ENCODE measurements around the gene VGLL2.
"Not testable (repeated sequence)": the region's sequence is repeated elsewhere in the genome, so short reads cannot be mapped to it uniquely, and the experiment has no call there.

VGLL2 gene

DNA sequence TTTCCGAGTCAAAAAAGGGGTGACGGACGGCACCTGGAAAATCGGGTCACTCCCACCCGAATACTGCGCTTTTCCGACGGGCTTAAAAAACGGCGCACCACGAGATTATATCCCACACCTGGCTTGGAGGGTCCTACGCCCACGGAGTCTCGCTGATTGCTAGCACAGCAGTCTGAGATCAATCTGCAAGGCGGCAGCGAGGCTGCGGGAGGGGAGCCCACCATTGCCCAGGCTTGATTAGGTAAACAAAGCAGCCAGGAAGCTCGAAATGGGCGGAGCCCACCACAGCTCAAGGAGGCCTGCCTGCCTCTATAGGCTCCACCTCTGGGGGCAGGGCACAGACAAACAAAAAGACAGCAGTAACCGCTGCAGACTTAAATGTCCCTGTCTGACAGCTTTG, 20.4 kb upstream of the VGLL2 start:
- not testable (repeated sequence) for H3K9me3 ChIP-seq (replicated peaks; ENCODE audit: low read length); H3K36me3 ChIP-seq (ENCODE audit: insufficient read depth, low read length); H3K4me3 ChIP-seq (ENCODE audit: low read length); H3K4me1 ChIP-seq (ENCODE audit: control insufficient read depth, insufficient read depth, low read length); H3K27me3 ChIP-seq (ENCODE audit: control insufficient read depth, insufficient read depth, low read length); H3K9ac ChIP-seq (ENCODE audit: low read depth, low read length); H3K4me2 ChIP-seq (ENCODE audit: low read length)

DNA sequence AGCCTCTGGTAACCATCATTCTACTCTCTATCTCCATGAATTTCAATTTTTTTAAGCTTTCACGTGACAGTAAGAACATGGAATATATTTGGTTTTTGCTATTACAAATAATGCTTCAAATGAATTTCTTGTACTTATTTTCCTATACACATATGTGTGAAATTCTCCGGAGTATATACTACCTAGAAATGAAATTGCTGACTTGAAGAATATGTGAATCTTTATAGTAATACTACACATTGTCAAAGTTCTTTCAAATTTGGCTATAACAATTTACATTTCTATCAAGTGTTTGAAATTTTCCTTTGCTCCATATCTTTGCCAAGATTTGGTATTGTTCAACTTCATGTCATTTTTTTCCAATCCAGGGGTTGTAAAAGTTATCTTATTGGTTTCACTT, 11.6 kb upstream of the VGLL2 start:
- no peaks in the 10 kb centered on the region for H3K4me1 ChIP-seq (ENCODE audit: control insufficient read depth, insufficient read depth, low read length)
- H3K36me3 ChIP-seq (ENCODE audit: insufficient read depth, low read length) = no peaks in the 10 kb centered on the region
- H3K4me3 ChIP-seq (ENCODE audit: low read length) = no peak overlapping the region
- no peak overlapping the region for H3K9ac ChIP-seq (ENCODE audit: low read depth, low read length)
- no peaks in the 10 kb centered on the region for H3K27me3 ChIP-seq (ENCODE audit: control insufficient read depth, insufficient read depth, low read length)
- H3K9me3 ChIP-seq (replicated peaks; ENCODE audit: low read length) = no peaks in the 10 kb centered on the region
- H3K4me2 ChIP-seq (ENCODE audit: low read length) = no peak overlapping the region

DNA sequence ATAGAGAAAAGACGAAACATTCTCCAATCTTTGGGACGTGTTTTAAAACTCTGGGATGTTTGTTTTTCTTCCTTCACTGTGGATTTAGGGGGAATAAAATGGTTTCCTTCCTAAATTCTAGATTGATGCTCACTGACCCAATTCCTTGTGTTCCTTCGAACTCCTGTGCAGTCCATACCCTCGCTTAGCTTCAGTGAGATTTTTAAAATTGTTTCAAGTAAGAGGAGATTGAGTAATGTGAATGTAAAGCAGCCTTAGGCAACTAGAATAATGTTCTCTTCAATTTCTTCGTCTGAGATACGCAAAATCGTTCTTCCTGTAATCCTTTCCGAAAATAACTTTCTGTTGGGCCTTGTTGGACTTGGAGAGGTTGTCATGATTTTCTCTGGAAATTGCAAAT, 2.6 kb upstream of the VGLL2 start:
- H3K9ac ChIP-seq (ENCODE audit: low read depth, low read length) = no peak overlapping the region
- H3K4me1 ChIP-seq (ENCODE audit: control insufficient read depth, insufficient read depth, low read length) = peaks cover 15% of the 10 kb centered on the region
- no peak overlapping the region for H3K4me3 ChIP-seq (ENCODE audit: low read length)
- H3K27me3 ChIP-seq (ENCODE audit: control insufficient read depth, insufficient read depth, low read length) = peaks cover 55% of the 10 kb centered on the region
- no peak overlapping the region for H3K4me2 ChIP-seq (ENCODE audit: low read length)
- H3K9me3 ChIP-seq (replicated peaks; ENCODE audit: low read length) = no peaks in the 10 kb centered on the region
- H3K36me3 ChIP-seq (ENCODE audit: insufficient read depth, low read length) = no peaks in the 10 kb centered on the region

DNA sequence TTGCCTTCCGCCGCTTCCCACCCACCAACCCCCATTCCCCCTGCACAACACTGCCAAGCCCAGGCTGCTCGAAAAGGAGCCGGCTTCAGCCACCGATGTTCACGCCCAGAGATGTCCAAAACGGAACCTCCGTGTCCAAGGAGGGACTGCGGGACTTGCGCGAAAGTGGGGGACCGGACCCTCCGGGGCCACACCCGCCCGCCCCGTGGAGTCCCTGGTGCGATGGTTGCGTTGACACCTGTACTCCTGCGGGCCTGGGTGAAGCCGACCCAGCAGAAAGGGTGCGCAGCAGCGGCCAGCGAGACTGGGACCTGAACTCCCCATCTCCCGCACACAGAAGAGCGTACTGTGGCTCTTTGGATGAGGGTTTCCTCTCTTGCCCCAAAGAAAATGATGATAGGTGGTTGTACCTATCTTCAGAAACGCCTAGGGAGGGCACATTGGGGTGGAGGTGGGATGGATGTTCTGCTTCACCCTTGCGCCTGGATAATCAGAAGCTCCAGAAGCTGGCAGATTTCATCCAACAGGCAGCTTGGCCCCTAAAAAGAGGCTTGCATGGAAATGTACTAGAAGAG, 1.9 kb upstream of the VGLL2 start:
- H3K9ac ChIP-seq (ENCODE audit: low read depth, low read length) = no peak overlapping the region
- no peak overlapping the region for H3K4me3 ChIP-seq (ENCODE audit: low read length)
- no peaks in the 10 kb centered on the region for H3K9me3 ChIP-seq (replicated peaks; ENCODE audit: low read length)
- peaks cover 61% of the 10 kb centered on the region for H3K27me3 ChIP-seq (ENCODE audit: control insufficient read depth, insufficient read depth, low read length)
- H3K4me2 ChIP-seq (ENCODE audit: low read length) = no peak overlapping the region
- H3K36me3 ChIP-seq (ENCODE audit: insufficient read depth, low read length) = no peaks in the 10 kb centered on the region
- H3K4me1 ChIP-seq (ENCODE audit: control insufficient read depth, insufficient read depth, low read length) = peaks cover 15% of the 10 kb centered on the region

DNA sequence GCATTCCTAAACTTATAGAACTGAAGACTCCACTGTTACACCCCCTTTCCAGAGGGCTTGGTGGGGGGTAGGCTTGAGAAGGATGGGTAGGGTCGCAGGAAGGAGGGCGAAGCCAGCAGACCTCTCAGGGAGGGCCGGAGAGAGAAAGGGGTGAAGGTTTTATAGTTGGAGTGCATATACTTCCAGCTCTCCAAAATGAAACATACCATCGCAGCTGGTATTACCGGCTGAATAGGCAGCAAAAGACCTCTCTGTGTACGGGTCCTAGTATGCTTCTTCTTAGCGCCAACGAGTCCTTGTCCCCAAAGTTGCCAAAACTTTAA, 1.0 kb upstream of the VGLL2 start:
- Histone ChIP-seq H3K36me3 (ENCODE audit: insufficient read depth, low read length) (no peaks in the 10 kb centered on the region), H3K4me2 (ENCODE audit: low read length) (peak overlapping the region; percentile 96), H3K4me1 (ENCODE audit: control insufficient read depth, insufficient read depth, low read length) (peaks cover 15% of the 10 kb centered on the region), H3K9me3 (replicated peaks; ENCODE audit: low read length) (no peaks in the 10 kb centered on the region), H3K4me3 (ENCODE audit: low read length) (peak overlapping the region; percentile 76), H3K27me3 (ENCODE audit: control insufficient read depth, insufficient read depth, low read length) (peaks cover 70% of the 10 kb centered on the region), H3K9ac (ENCODE audit: low read depth, low read length) (peak overlapping the region; percentile 52)

DNA sequence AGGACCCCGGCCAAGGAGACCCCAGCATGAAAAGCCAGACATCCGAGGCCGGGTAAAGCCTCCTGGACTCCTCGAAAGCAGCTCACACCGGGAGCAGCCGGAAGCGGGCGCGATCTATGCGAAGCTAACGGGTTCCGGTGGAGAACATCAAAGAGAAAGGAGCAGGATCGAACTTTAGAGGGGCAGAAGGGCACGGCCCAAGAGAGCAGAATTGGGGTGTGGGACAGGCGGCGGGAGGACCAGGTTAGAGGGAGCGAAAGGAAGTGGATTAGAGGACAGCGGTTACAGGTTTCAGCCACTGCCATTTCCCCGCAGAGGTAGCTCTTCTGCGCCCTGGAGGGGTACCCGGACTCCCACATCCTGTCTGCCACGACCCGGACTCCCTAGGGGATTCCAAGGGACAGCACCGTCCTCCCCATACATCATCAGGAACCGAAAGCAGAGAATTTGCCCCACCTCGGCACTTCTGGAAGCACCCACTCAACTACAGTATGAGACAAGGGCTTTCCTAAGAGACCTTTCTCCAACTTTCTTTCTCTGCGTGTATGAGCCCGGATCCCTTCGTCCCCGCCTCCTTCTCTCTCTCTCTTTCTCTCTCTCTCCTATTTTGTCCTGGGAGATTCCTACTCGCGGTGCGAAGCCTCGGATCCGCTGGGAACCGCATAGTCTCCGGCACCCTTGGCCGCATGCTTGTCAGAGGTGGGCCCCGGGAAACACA, 507 bp upstream of the VGLL2 start:
- Histone ChIP-seq H3K4me1 (ENCODE audit: control insufficient read depth, insufficient read depth, low read length) (peaks cover 15% of the 10 kb centered on the region), H3K36me3 (ENCODE audit: insufficient read depth, low read length) (no peaks in the 10 kb centered on the region), H3K9me3 (replicated peaks; ENCODE audit: low read length) (no peaks in the 10 kb centered on the region), H3K9ac (ENCODE audit: low read depth, low read length) (peak overlapping the region; percentile 52), H3K4me2 (ENCODE audit: low read length) (peak overlapping the region; percentile 96), H3K4me3 (ENCODE audit: low read length) (peak overlapping the region; percentile 76), H3K27me3 (ENCODE audit: control insufficient read depth, insufficient read depth, low read length) (peaks cover 75% of the 10 kb centered on the region)

DNA sequence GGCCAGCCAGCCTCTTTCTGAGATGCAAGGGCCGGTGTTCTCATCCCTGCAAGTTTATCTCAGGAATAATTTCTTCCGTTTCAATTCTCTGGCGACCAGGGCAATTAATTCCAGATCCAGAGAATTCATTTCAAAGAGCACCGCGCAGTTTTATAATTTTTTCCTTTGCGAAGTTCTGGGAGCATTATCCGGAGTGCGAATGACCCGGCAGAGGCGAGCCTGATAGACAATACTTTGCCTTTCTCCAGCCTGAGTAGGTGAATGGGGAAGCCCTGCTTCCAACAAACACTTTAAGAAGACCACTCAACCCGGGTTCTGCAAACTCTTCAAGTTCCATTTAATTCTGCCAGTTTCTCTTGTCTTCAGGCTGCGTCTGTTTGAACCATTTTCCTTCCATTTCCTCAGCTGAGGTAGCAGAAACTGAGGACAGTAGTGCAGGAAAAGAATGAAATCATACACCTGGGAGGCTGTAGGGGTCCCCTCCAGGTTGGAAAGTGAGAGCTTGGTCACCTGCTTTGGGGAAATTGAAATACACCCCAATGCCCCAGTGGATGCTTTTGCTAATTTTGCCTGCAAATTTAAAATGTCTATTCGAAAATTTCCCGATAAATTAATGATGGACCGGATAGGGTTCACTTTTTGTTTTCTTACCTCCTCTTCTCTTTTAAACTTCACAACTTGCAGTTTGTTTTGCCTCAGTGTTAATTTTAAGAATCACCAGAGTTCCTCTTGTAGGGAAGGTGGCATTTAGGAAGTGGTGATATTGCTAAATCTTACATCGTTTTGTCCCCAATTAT, 1.1 kb downstream of the VGLL2 start:
- Histone ChIP-seq H3K27me3 (ENCODE audit: control insufficient read depth, insufficient read depth, low read length) (peaks cover 74% of the 10 kb centered on the region), H3K4me1 (ENCODE audit: control insufficient read depth, insufficient read depth, low read length) (peaks cover 18% of the 10 kb centered on the region), H3K4me3 (ENCODE audit: low read length) (peak overlapping the region; percentile 76), H3K9me3 (replicated peaks; ENCODE audit: low read length) (no peaks in the 10 kb centered on the region), H3K9ac (ENCODE audit: low read depth, low read length) (peak overlapping the region; percentile 52), H3K36me3 (ENCODE audit: insufficient read depth, low read length) (no peaks in the 10 kb centered on the region), H3K4me2 (ENCODE audit: low read length) (peak overlapping the region; percentile 96)

DNA sequence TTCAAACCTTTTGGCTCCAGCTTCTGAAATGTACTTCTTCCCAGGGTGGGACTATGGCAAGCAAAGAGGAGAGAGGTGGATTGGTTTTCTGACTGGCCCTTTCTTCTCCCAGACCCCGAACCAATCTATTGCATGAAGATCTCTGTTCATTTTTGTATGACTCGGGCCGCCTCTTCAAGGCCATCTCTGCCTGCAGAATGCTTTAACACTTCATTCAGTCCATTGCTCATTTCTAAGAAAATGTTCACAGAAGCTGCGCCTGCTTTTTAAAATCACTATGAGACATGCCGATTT, 1.6 kb downstream of the VGLL2 start:
- Histone ChIP-seq H3K4me3 (ENCODE audit: low read length) (no peak overlapping the region), H3K4me2 (ENCODE audit: low read length) (no peak overlapping the region), H3K36me3 (ENCODE audit: insufficient read depth, low read length) (no peaks in the 10 kb centered on the region), H3K4me1 (ENCODE audit: control insufficient read depth, insufficient read depth, low read length) (peaks cover 18% of the 10 kb centered on the region), H3K27me3 (ENCODE audit: control insufficient read depth, insufficient read depth, low read length) (peaks cover 71% of the 10 kb centered on the region), H3K9ac (ENCODE audit: low read depth, low read length) (no peak overlapping the region), H3K9me3 (replicated peaks; ENCODE audit: low read length) (no peaks in the 10 kb centered on the region)

DNA sequence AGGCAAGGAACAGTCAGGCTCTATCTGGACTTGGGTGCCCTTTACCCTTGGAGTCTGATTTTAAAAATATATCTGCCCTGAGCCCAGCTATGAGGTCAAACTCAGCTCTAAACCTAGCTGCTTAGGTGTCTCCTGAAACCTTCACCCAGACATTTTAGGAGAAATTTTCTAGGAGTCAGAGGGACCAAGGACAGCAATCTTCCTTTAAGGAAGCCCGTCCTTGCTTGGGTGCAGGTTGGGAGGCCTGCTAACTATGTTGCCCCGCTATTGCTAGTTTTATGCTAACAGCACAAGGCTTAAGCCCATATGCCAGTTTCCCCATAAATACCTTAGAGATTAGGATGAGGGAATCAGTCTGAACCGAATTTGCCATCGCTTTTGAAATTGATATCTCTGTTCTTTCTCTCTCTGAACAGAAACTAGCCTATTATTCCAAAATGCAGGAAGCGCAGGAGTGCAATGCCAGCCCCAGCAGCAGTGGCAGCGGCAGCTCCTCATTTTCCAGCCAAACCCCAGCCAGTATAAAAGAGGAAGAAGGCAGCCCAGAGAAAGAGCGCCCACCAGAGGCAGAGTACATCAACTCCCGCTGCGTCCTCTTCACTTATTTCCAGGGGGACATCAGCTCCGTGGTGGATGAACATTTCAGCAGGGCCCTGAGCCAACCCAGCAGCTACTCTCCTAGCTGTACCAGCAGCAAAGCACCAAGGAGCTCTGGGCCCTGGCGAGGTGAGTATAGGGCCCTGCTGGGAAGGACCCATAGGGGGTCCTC, 2.6 kb downstream of the VGLL2 start:
- no peaks in the 10 kb centered on the region for H3K36me3 ChIP-seq (ENCODE audit: insufficient read depth, low read length)
- H3K4me3 ChIP-seq (ENCODE audit: low read length) = no peak overlapping the region
- peaks cover 62% of the 10 kb centered on the region for H3K27me3 ChIP-seq (ENCODE audit: control insufficient read depth, insufficient read depth, low read length)
- H3K4me1 ChIP-seq (ENCODE audit: control insufficient read depth, insufficient read depth, low read length) = peaks cover 24% of the 10 kb centered on the region
- H3K9me3 ChIP-seq (replicated peaks; ENCODE audit: low read length) = no peaks in the 10 kb centered on the region
- no peak overlapping the region for H3K4me2 ChIP-seq (ENCODE audit: low read length)
- no peak overlapping the region for H3K9ac ChIP-seq (ENCODE audit: low read depth, low read length)

DNA sequence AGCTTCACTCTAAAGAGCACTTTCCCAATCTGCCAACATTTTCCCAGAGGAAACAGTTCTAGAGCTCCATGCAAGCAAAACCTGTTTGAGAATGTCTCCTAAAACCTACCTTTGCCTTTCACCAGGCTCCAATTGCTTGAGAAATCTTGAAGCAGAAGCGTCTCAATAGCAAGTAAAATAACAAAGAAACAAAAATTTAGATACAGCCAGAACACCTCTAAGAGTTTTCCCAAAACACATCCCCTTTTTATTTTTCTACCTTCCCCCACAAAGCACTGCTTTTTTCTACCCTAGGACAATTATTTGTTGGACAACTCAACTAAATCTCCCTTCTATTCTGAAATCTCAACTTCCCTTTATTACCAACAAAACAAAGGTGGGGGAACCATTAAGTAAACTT, 3.6 kb downstream of the VGLL2 start:
- Histone ChIP-seq H3K27me3 (ENCODE audit: control insufficient read depth, insufficient read depth, low read length) (peaks cover 59% of the 10 kb centered on the region), H3K4me3 (ENCODE audit: low read length) (no peak overlapping the region), H3K4me1 (ENCODE audit: control insufficient read depth, insufficient read depth, low read length) (peaks cover 24% of the 10 kb centered on the region), H3K36me3 (ENCODE audit: insufficient read depth, low read length) (no peaks in the 10 kb centered on the region), H3K9ac (ENCODE audit: low read depth, low read length) (no peak overlapping the region), H3K9me3 (replicated peaks; ENCODE audit: low read length) (no peaks in the 10 kb centered on the region), H3K4me2 (ENCODE audit: low read length) (no peak overlapping the region)

DNA sequence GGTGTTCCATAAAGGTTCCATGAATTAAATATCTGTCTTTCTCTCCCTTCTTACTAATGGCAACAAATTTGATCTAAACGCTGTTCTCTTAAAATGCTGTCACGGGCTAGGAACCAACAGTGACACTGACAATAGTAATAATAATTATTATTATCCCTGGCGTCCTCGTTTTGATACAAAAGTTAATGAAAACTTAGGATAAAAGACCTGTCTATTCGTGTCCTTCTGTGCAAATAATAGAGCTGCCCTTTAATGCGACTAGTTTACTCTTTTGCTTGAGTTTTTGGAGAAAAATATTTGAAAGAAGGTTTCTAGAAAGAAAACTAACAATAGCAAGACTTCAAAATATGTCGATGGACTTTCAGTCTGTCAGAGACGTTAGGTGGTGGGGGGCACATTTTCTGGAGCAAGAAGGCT, 4.3 kb downstream of the VGLL2 start:
- H3K4me1 ChIP-seq (ENCODE audit: control insufficient read depth, insufficient read depth, low read length) = peaks cover 23% of the 10 kb centered on the region
- H3K4me2 ChIP-seq (ENCODE audit: low read length) = peak overlapping the region; percentile 75
- peaks cover 53% of the 10 kb centered on the region for H3K27me3 ChIP-seq (ENCODE audit: control insufficient read depth, insufficient read depth, low read length)
- H3K4me3 ChIP-seq (ENCODE audit: low read length) = no peak overlapping the region
- no peak overlapping the region for H3K9ac ChIP-seq (ENCODE audit: low read depth, low read length)
- no peaks in the 10 kb centered on the region for H3K9me3 ChIP-seq (replicated peaks; ENCODE audit: low read length)
- H3K36me3 ChIP-seq (ENCODE audit: insufficient read depth, low read length) = no peaks in the 10 kb centered on the region
